ENCODE data around the gene MYH9. TPM values are rescaled to one million over a fixed set of nuclear protein-coding genes. Genes with fewer than 3 reads are reported as not detected.

MYH9 gene
- total RNA-seq, 4 donors from 2014 or later, result 241 to 387 (median 358) TPM

- Histone ChIP-seq H3K9me3 (no peaks in the 10 kb centered on the region), H3K4me3 (no peak overlapping the region), H3K36me3 (peaks cover 86 to 98% (median 93%) of the 10 kb centered on the region in 4 donors), H3K27ac (replicated peaks in 1 of 4) (peak overlapping the region; percentile 50 to 86 (median 66)), H3K27me3 (no peaks in the 10 kb centered on the region), H3K4me1 (peaks cover 11 to 52% (median 39%) of the 10 kb centered on the region in 4 donors)
- WGBS, result 50% methylated on average over 7 of the region's 7 CpGs
- intact Hi-C loops (cut with DNase I), result no loop called here
- DNase-seq (ENCODE audit: extremely low spot score), result no peak
- TF ChIP-seq POLR2AphosphoS5 (IDR thresholded peaks at IDR 0.05), result no peak
- no peak for TF ChIP-seq POLR2A (IDR thresholded peaks at IDR 0.05; ENCODE audit: low read depth)
- TF ChIP-seq EP300 (IDR thresholded peaks at IDR 0.05), result no peak
- TF ChIP-seq, protein P1, sequence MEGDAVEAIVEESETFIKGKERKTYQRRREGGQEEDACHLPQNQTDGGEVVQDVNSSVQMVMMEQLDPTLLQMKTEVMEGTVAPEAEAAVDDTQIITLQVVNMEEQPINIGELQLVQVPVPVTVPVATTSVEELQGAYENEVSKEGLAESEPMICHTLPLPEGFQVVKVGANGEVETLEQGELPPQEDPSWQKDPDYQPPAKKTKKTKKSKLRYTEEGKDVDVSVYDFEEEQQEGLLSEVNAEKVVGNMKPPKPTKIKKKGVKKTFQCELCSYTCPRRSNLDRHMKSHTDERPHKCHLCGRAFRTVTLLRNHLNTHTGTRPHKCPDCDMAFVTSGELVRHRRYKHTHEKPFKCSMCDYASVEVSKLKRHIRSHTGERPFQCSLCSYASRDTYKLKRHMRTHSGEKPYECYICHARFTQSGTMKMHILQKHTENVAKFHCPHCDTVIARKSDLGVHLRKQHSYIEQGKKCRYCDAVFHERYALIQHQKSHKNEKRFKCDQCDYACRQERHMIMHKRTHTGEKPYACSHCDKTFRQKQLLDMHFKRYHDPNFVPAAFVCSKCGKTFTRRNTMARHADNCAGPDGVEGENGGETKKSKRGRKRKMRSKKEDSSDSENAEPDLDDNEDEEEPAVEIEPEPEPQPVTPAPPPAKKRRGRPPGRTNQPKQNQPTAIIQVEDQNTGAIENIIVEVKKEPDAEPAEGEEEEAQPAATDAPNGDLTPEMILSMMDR (IDR thresholded peaks at IDR 0.05), result no peak
These were observed 98.3 kb downstream of the MYH9 start for GRCh38 chr22:36289406-36289870.

DNA sequence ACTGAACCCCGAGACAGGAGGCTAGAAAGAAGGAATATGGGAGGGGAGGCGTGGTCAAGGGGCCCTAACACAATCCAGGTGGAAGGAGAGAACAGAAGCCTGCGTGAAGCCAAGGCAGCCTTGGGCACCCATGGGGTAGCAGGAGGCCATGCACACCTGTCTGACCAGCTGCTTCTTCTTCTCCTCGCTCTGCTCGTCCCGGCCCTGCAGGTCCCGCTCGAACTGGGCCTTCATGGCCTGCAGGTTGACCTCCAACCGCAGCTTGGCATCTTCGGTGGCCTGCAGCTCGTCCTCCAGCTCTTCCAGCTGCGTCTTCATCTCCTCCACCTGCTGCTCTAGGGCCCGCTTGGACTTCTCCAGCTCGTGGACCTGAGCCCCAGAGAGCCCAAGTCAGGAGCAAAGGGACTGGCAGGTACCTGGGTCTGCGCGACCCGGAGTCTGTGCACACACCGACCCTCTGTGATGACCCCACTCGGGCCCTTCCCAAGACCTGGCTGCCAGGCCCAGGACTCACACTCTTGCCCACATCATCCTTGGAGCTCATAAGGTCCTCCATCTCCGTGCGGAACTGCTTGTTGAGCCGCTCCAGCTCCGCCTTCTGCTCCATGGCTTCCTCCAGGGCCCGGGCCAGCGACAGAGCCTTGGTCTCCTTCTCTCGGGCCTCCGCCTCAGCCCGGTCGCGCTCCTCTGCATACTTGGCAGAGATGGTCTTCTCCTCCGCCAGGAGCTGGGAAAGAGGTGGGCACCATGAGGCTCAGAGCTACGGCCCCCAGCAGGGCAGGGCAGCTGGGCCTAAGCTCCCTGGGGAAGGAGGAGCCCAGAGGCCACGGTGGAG, 99.0 kb downstream of the MYH9 start:
- peaks cover 86 to 98% (median 93%) of the 10 kb centered on the region in 4 donors for H3K36me3 ChIP-seq
- WGBS, result 86% methylated on average over 21 of the region's 33 CpGs
- intact Hi-C loops (cut with DNase I), result no loop called here
- H3K27ac ChIP-seq (replicated peaks in 1 of 4), result peak overlapping the region; percentile 50 to 86 (median 66)
- no peaks in the 10 kb centered on the region for H3K27me3 ChIP-seq
- no peak overlapping the region for H3K4me3 ChIP-seq
- H3K9me3 ChIP-seq, result no peaks in the 10 kb centered on the region
- DNase-seq (ENCODE audit: extremely low spot score), result no peak
- TF ChIP-seq, protein P1 (IDR thresholded peaks at IDR 0.05), result no peak
- TF ChIP-seq POLR2AphosphoS5 (IDR thresholded peaks at IDR 0.05), result peak in 1 of 2 donors; percentile 21
- no peak for TF ChIP-seq EP300 (IDR thresholded peaks at IDR 0.05)
- TF ChIP-seq POLR2A (IDR thresholded peaks at IDR 0.05; ENCODE audit: low read depth), result no peak
- peaks cover 11 to 53% (median 42%) of the 10 kb centered on the region in 4 donors for H3K4me1 ChIP-seq

DNA sequence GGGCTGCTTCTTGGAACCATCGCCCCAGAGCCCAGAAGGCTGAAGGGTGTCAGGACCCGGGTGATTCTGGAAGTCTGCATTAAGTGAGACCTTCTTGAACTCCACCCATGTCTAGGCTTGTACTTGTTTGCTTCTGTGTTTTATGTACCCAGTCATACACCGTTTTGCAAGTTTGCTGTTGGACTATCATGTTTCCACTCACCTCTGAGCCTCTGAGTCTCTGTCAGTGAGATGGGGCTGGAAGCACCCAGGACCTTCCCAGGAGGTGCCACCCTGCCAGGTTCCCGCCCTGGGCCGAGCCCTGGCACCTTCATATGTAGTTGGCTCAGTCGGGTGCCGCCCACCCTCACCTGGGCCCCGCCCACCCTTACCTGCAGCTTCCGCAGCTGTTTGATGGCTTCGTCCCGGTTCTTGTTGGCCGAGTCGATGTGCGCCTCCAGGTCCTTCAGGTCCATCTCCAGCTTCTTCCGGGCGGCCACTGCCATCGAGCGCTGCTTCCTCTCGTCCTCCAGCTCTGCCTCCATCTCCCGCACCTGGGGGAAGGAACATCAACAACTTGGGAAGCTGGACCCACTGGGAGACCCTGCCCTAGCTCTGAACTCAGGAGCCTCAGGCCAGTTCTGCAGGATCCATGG, 99.8 kb downstream of the MYH9 start:
- Histone ChIP-seq H3K36me3 (peaks cover 85 to 98% (median 93%) of the 10 kb centered on the region in 4 donors), H3K27ac (replicated peaks in 1 of 4) (peak overlapping the region; percentile 50 to 86 (median 81))

GRCh38 chr22:36286096-36286957, 101.4 kb downstream of the MYH9 start:
- Histone ChIP-seq H3K4me1 (peaks cover 11 to 58% (median 48%) of the 10 kb centered on the region in 4 donors), H3K4me3 (no peak overlapping the region), H3K27me3 (no peaks in the 10 kb centered on the region), H3K27ac (replicated peaks in 1 of 4) (peak overlapping the region; percentile 80 to 86 (median 82)), H3K9me3 (no peaks in the 10 kb centered on the region), H3K36me3 (peaks cover 87 to 98% (median 95%) of the 10 kb centered on the region in 4 donors)
- peak; percentile 96 for DNase-seq (ENCODE audit: extremely low spot score)
- intact Hi-C loops (cut with DNase I), result no loop called here
- TF ChIP-seq POLR2AphosphoS5 (IDR thresholded peaks at IDR 0.05), result peak; percentile 70 to 76
- TF ChIP-seq, protein P1 (IDR thresholded peaks at IDR 0.05), result peak; percentile 94 to 98 (median 94)
- no peak for TF ChIP-seq EP300 (IDR thresholded peaks at IDR 0.05)
- TF ChIP-seq POLR2A (IDR thresholded peaks at IDR 0.05; ENCODE audit: low read depth), result no peak
- 34% methylated on average over 13 of the region's 28 CpGs for WGBS

More for the DNA sequence above, 99.8 kb downstream of the MYH9 start:
- peak in 1 of 2 donors; percentile 5 for TF ChIP-seq POLR2AphosphoS5 (IDR thresholded peaks at IDR 0.05)
- no peak for TF ChIP-seq EP300 (IDR thresholded peaks at IDR 0.05)
- no peaks in the 10 kb centered on the region for H3K9me3 ChIP-seq
- intact Hi-C loops (cut with DNase I), result no loop called here
- H3K4me1 ChIP-seq, result peaks cover 11 to 53% (median 42%) of the 10 kb centered on the region in 4 donors
- DNase-seq (ENCODE audit: extremely low spot score), result no peak
- no peaks in the 10 kb centered on the region for H3K27me3 ChIP-seq
- WGBS, result 81% methylated on average over 13 of the region's 20 CpGs
- H3K4me3 ChIP-seq, result no peak overlapping the region

All from esophagus muscularis mucosa (tissue), 4 donors.